KOPT-K1 (cell line): ENCODE measurements around the gene DES.
"Not testable (repeated sequence)": the region's sequence is repeated elsewhere in the genome, so short reads cannot be mapped to it uniquely, and the experiment has no call there.

Experiments
- H3K27ac ChIP-seq: fragments of 200-600 bp; sonication (generic); 2 replicates; pipeline ENCODE4 v1.5.1; 2016; ENCODE audit warnings: antibody characterized with exemption, mild to moderate bottlenecking, low read depth, low read length; ENCODE audit not compliant: poor library complexity, severe bottlenecking
- H3K36me3 ChIP-seq: fragments of 200-600 bp; sonication (generic); 2 replicates; pipeline ENCODE4 v1.5.1; 2017; ENCODE audit warnings: antibody characterized with exemption, mild to moderate bottlenecking, low read length, moderate library complexity; ENCODE audit not compliant: insufficient read depth
- H3K9me3 ChIP-seq: fragments of 200-600 bp; sonication (generic); 2 replicates; pipeline ENCODE4 v1.5.1; 2017; ENCODE audit warnings: antibody characterized with exemption, low read length, mild to moderate bottlenecking; ENCODE audit not compliant: insufficient read depth, poor library complexity, severe bottlenecking

DES gene

DNA sequence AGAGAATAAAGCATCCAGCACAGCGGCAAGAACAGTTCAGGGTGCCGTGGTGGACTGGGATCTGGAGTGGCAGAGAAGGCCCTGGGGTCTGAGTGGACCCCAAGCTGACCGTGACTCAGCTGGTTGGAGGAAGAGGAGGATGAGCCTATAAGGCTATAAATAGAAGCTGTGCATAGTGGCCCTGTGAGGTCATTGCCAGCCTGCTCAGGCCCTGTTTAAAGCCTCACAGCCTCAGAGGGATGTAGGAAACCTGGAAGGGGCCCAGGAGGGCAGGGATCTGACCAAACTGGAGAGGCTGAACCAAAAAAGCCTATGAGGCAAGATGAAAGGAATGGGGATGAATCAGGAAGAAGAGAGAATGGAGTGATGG lies 11.3 kb upstream of the DES start:
- no peak overlapping the region for H3K27ac ChIP-seq

GRCh38 chr2:219407343-219407742 lies 10.8 kb upstream of the DES start:
- not testable (repeated sequence) for H3K27ac ChIP-seq, H3K36me3 ChIP-seq
- peaks cover 10% of the 10 kb centered on the region for H3K9me3 ChIP-seq

More for the DNA sequence above, 11.3 kb upstream of the DES start:
- Histone ChIP-seq H3K36me3 (no peaks in the 10 kb centered on the region), H3K9me3 (peaks cover 6% of the 10 kb centered on the region)

GRCh38 chr2:219408204-219408603 lies 10.0 kb upstream of the DES start:
- peaks cover 19% of the 10 kb centered on the region for H3K9me3 ChIP-seq
- H3K36me3 ChIP-seq = no peaks in the 10 kb centered on the region
- no peak overlapping the region for H3K27ac ChIP-seq

GRCh38 chr2:219408631-219409030 lies 9.5 kb upstream of the DES start:
- H3K9me3 ChIP-seq = peaks cover 21% of the 10 kb centered on the region
- H3K36me3 ChIP-seq = no peaks in the 10 kb centered on the region
- H3K27ac ChIP-seq = no peak overlapping the region

DNA sequence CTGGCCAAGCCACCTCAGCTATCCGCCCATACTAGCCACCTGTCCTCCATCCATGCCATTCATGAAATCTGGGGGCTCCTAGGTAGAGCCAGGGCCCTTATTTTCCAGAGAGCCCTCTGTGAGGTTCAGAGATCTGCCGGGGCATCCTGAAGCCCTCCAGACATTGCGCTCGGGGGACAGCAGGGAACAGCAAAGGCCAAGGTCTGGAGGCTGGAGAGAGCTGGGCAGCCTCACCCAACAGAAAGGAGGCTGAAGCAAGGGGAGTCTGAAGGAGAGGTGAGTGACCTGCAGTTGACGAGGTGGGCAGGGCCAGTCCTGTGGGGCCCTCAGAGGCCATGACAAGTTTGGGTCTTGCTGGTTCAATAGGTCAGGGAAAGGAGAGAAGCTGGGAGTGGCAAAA lies 8.6 kb upstream of the DES start:
- Histone ChIP-seq H3K36me3 (no peaks in the 10 kb centered on the region), H3K27ac (no peak overlapping the region), H3K9me3 (peaks cover 21% of the 10 kb centered on the region)

GRCh38 chr2:219410390-219410789 lies 7.8 kb upstream of the DES start:
- peaks cover 21% of the 10 kb centered on the region for H3K9me3 ChIP-seq
- H3K36me3 ChIP-seq = no peaks in the 10 kb centered on the region
- H3K27ac ChIP-seq = no peak overlapping the region

DNA sequence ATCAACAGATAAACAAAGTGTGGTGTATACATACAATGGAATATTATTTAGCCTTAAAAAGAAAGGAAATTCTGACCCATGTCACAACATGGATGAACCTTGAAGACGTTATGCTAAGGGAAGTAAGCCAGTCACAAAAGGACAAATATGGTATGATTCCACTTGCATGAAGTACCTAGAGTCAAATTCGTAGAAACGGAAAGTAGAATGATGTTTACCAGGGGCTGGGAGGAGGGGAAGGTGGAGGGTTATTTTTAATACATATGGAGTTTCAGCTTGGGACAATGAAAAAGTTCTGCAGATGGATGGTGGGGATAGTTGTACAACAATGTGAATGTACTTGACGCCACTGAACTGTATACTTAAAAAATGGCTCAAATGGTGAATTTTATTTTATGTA lies 3.3 kb upstream of the DES start:
- H3K9me3 ChIP-seq = peaks cover 21% of the 10 kb centered on the region
- H3K36me3 ChIP-seq = no peaks in the 10 kb centered on the region
- no peak overlapping the region for H3K27ac ChIP-seq

GRCh38 chr2:219415580-219416234 lies 2.5 kb upstream of the DES start:
- no peak overlapping the region for H3K27ac ChIP-seq

DNA sequence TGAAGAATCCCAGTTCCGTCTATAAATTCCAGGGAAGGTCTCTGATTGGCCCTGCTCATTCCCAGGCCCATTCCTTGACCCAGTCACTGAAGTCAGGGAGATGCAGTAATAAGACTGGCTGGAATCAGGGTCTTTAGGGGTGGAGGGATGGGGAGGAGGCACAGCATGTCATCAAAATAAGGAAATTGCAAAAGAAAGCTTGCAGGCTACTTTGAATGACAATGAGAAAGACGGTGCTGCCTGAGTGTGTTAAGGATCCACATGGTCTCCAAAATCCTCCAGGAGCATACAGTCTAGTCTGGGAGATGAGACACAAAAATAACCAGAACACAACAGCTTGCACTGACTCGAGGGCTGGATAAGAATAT lies 2.0 kb upstream of the DES start:
- H3K36me3 ChIP-seq = no peaks in the 10 kb centered on the region
- H3K9me3 ChIP-seq = peaks cover 21% of the 10 kb centered on the region
- H3K27ac ChIP-seq = no peak overlapping the region

More at GRCh38 chr2:219415580-219416234, 2.5 kb upstream of the DES start:
- Histone ChIP-seq H3K9me3 (peaks cover 21% of the 10 kb centered on the region), H3K36me3 (no peaks in the 10 kb centered on the region)

DNA sequence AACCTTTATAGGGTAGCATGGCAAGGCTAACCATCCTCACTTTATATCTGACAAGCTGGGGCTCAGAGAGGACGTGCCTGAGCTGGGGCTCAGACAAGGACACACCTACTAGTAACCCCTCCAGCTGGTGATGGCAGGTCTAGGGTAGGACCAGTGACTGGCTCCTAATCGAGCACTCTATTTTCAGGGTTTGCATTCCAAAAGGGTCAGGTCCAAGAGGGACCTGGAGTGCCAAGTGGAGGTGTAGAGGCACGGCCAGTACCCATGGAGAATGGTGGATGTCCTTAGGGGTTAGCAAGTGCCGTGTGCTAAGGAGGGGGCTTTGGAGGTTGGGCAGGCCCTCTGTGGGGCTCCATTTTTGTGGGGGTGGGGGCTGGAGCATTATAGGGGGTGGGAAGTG lies 1.2 kb upstream of the DES start:
- H3K36me3 ChIP-seq = no peaks in the 10 kb centered on the region
- peaks cover 13% of the 10 kb centered on the region for H3K9me3 ChIP-seq
- H3K27ac ChIP-seq = no peak overlapping the region

DNA sequence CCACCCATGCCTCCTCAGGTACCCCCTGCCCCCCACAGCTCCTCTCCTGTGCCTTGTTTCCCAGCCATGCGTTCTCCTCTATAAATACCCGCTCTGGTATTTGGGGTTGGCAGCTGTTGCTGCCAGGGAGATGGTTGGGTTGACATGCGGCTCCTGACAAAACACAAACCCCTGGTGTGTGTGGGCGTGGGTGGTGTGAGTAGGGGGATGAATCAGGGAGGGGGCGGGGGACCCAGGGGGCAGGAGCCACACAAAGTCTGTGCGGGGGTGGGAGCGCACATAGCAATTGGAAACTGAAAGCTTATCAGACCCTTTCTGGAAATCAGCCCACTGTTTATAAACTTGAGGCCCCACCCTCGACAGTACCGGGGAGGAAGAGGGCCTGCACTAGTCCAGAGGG lies 803 bp upstream of the DES start:
- Histone ChIP-seq H3K36me3 (no peaks in the 10 kb centered on the region), H3K27ac (no peak overlapping the region), H3K9me3 (peaks cover 10% of the 10 kb centered on the region)

DNA sequence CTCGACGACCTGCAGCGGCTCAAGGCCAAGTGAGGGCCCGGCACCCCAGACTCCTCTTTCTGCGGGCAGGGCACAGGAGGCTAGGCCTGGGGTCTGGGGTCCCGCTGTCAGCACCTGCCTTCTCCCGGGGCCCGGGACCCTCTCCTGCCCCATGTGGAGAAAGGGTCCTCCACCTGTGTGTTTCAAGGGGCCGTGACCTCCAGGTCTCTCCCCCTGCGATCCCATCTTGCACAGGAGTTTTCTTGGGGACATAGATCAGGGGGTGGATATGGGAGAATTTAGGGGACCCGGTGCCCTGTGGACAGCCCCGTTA lies 791 bp downstream of the DES start:
- H3K27ac ChIP-seq = no peak overlapping the region
- no peaks in the 10 kb centered on the region for H3K9me3 ChIP-seq
- H3K36me3 ChIP-seq = no peaks in the 10 kb centered on the region

- no peaks in the 10 kb centered on the region for H3K9me3 ChIP-seq
These were observed 1.4 kb downstream of the DES start for GRCh38 chr2:219419331-219420197.

GRCh38 chr2:219420687-219421086 lies 2.5 kb downstream of the DES start:
- Histone ChIP-seq H3K36me3 (no peaks in the 10 kb centered on the region), H3K9me3 (no peaks in the 10 kb centered on the region)

More at GRCh38 chr2:219419331-219420197, 1.4 kb downstream of the DES start:
- no peaks in the 10 kb centered on the region for H3K36me3 ChIP-seq
- H3K27ac ChIP-seq = no peak overlapping the region

DNA sequence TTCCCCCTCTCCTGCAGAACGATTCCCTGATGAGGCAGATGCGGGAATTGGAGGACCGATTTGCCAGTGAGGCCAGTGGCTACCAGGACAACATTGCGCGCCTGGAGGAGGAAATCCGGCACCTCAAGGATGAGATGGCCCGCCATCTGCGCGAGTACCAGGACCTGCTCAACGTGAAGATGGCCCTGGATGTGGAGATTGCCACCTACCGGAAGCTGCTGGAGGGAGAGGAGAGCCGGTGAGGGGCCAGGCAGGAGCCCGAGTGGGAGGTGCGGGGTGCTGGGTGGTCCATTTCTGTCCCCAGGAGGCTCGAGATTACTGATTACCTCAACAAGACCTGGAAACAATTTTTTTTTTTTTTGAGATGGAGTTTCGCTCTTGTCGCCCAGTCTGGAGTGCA lies 3.1 kb downstream of the DES start:
- Histone ChIP-seq H3K9me3 (no peaks in the 10 kb centered on the region), H3K36me3 (no peaks in the 10 kb centered on the region), H3K27ac (no peak overlapping the region)

More at GRCh38 chr2:219420687-219421086, 2.5 kb downstream of the DES start:
- no peak overlapping the region for H3K27ac ChIP-seq
